ENCODE measurements around the gene GMDS.

GRCh38 chr6:2185466-2185865 lies 59.9 kb downstream of the GMDS start:
- no peak for TF ChIP-seq CTCF (IDR thresholded peaks at IDR 0.05; ENCODE audit: low read length)
- TF ChIP-seq EZH2phosphoT487 (IDR thresholded peaks at IDR 0.05; ENCODE audit: low read length): no peak
